ENCODE measurements around the gene HACD4.
"Not testable (repeated sequence)": the region's sequence is repeated elsewhere in the genome, so short reads cannot be mapped to it uniquely, and the experiment has no call there.

The HACD4 gene

GRCh38 chr9:21016701-21017491, 14.5 kb downstream of the HACD4 start:
- DNase-seq (ENCODE audit: low read depth), result no peak

GRCh38 chr9:21015995-21016394, 15.4 kb downstream of the HACD4 start:
- DNase-seq (ENCODE audit: low read depth), result no peak

GRCh38 chr9:21015129-21015815, 16.2 kb downstream of the HACD4 start:
- DNase-seq (ENCODE audit: low read depth), result no peak

- no peak for DNase-seq (ENCODE audit: low read depth)
Measured at GRCh38 chr9:21002040-21002439, 29.4 kb downstream of the HACD4 start.

- DNase-seq (ENCODE audit: low read depth), result no peak
Measured at GRCh38 chr9:21001581-21001980, 29.9 kb downstream of the HACD4 start.

- DNase-seq (ENCODE audit: low read depth), result no peak
Measured at GRCh38 chr9:20997503-20998076, 33.9 kb downstream of the HACD4 start.

GRCh38 chr9:20996809-20997208, 34.6 kb downstream of the HACD4 start:
- no peak for DNase-seq (ENCODE audit: low read depth)

GRCh38 chr9:20995616-20996015, 35.8 kb downstream of the HACD4 start:
- DNase-seq (ENCODE audit: low read depth), result no peak

- no peak for DNase-seq (ENCODE audit: low read depth)
Measured at GRCh38 chr9:20994486-20994885, 37.0 kb downstream of the HACD4 start.

GRCh38 chr9:20990867-20991266, 40.6 kb downstream of the HACD4 start:
- no peak for DNase-seq (ENCODE audit: low read depth)

GRCh38 chr9:20989923-20990341, 41.5 kb downstream of the HACD4 start:
- DNase-seq (ENCODE audit: low read depth), result no peak

GRCh38 chr9:20988671-20989315, 42.6 kb downstream of the HACD4 start:
- DNase-seq (ENCODE audit: low read depth), result no peak

GRCh38 chr9:20988061-20988460, 43.4 kb downstream of the HACD4 start:
- no peak for DNase-seq (ENCODE audit: low read depth)

- DNase-seq (ENCODE audit: low read depth), result no peak
Measured at GRCh38 chr9:20987521-20987920, 43.9 kb downstream of the HACD4 start.

- DNase-seq (ENCODE audit: low read depth), result no peak
Measured at GRCh38 chr9:20985851-20986600, 45.4 kb downstream of the HACD4 start.

GRCh38 chr9:20984506-20984905, 46.9 kb downstream of the HACD4 start:
- DNase-seq (ENCODE audit: low read depth), result no peak

GRCh38 chr9:20981486-20981885, 50.0 kb downstream of the HACD4 start:
- no peak for DNase-seq (ENCODE audit: low read depth)

GRCh38 chr9:20980832-20981455, 50.5 kb downstream of the HACD4 start:
- DNase-seq (ENCODE audit: low read depth), result no peak

GRCh38 chr9:20978249-20978648, 53.2 kb downstream of the HACD4 start:
- no peak for DNase-seq (ENCODE audit: low read depth)

- not testable (repeated sequence) for DNase-seq (ENCODE audit: low read depth)
Measured at GRCh38 chr9:20974191-20974938, 57.1 kb downstream of the HACD4 start.

Measured in T follicular helper cell (primary cell).